ENCODE results near the gene NKX1-1. TPM values are rescaled to one million over a fixed set of nuclear protein-coding genes. Genes with fewer than 3 reads are reported as not detected.
A peak's percentile ranks its signal among the peaks of the same experiment; 100 is the strongest.

The NKX1-1 gene
- total and polyA plus RNA-seq, 12 donors, result not detected

- WGBS, 4 donors, result 95 to 96% (median 96%) methylated on average over 26 to 28 of the region's 28 CpGs
- H3K27ac ChIP-seq, result no peak overlapping the region
- H3K4me3 ChIP-seq, result no peak overlapping the region
- H3K36me3 ChIP-seq (replicated peaks in 1 of 2), result peaks cover 0 to 15% of the 10 kb centered on the region in 2 donors
- intact Hi-C loops (cut with DNase I), result no loop called here
- no peak for TF ChIP-seq POLR2A (IDR thresholded peaks at IDR 0.05)
- no peaks in the 10 kb centered on the region for H3K27me3 ChIP-seq
- no peaks in the 10 kb centered on the region for H3K9me3 ChIP-seq (replicated peaks in 1 of 3)
- DNase-seq, result peak in 1 of 7 donors; percentile 2
- H3K4me1 ChIP-seq (replicated peaks in 1 of 2), result no peaks in the 10 kb centered on the region
Observed at GRCh38 chr4:1371176-1372165, 34.8 kb downstream of the NKX1-1 start.

- no peaks in the 10 kb centered on the region for H3K4me1 ChIP-seq (replicated peaks in 1 of 2)
- no peaks in the 10 kb centered on the region for H3K27me3 ChIP-seq
- H3K9me3 ChIP-seq (replicated peaks in 1 of 3), result no peaks in the 10 kb centered on the region
- peaks cover 0 to 8% of the 10 kb centered on the region in 2 donors for H3K36me3 ChIP-seq (replicated peaks in 1 of 2)
- 91 to 94% (median 93%) methylated on average over 16 to 29 of the region's 29 CpGs for WGBS, 4 donors
- DNase-seq, result peak in 3 of 7 donors; percentile 4 to 9 (median 7)
- TF ChIP-seq CTCF (IDR thresholded peaks at IDR 0.05), result no peak
- H3K4me3 ChIP-seq, result no peak overlapping the region
- intact Hi-C loops (cut with DNase I), result no loop called here
- no peak overlapping the region for H3K27ac ChIP-seq
Observed at GRCh38 chr4:1370321-1371124, 35.7 kb downstream of the NKX1-1 start.

- H3K4me1 ChIP-seq (replicated peaks in 1 of 2), result no peaks in the 10 kb centered on the region
- WGBS, 4 donors, result 88 to 93% (median 93%) methylated on average over 22 of the region's 22 CpGs
- DNase-seq, result peak in 1 of 7 donors; percentile 4
- no peaks in the 10 kb centered on the region for H3K27me3 ChIP-seq
- TF ChIP-seq CTCF (IDR thresholded peaks at IDR 0.05), result no peak
- TF ChIP-seq POLR2A (IDR thresholded peaks at IDR 0.05), result no peak
- H3K27ac ChIP-seq, result no peak overlapping the region
- H3K4me3 ChIP-seq, result no peak overlapping the region
- intact Hi-C loops (cut with DNase I), result loop anchor here in 1 of 2 donors (5.0 kb wide), 1 partner anchor 148 kb away; no protein-coding TSS in a partner anchor
- H3K9me3 ChIP-seq (replicated peaks in 1 of 3), result no peaks in the 10 kb centered on the region
- H3K36me3 ChIP-seq (replicated peaks in 1 of 2), result peaks cover 0 to 5% of the 10 kb centered on the region in 2 donors
Observed at GRCh38 chr4:1369479-1370079, 36.7 kb downstream of the NKX1-1 start.

GRCh38 chr4:1369091-1369450 lies 37.2 kb downstream of the NKX1-1 start:
- WGBS, 4 donors, result 88 to 92% (median 90%) methylated on average over 12 to 18 of the region's 18 CpGs
- no peak for TF ChIP-seq POLR2A (IDR thresholded peaks at IDR 0.05)
- TF ChIP-seq CTCF (IDR thresholded peaks at IDR 0.05), result no peak
- no peak overlapping the region for H3K27ac ChIP-seq
- no peaks in the 10 kb centered on the region for H3K4me1 ChIP-seq (replicated peaks in 1 of 2)
- H3K9me3 ChIP-seq (replicated peaks in 1 of 3), result no peaks in the 10 kb centered on the region
- peaks cover 0 to 5% of the 10 kb centered on the region in 2 donors for H3K36me3 ChIP-seq (replicated peaks in 1 of 2)
- no peaks in the 10 kb centered on the region for H3K27me3 ChIP-seq
- DNase-seq, result peak in 3 of 7 donors; percentile 3 to 10 (median 8)
- no peak overlapping the region for H3K4me3 ChIP-seq
- intact Hi-C loops (cut with DNase I), result loop anchor here in 1 of 2 donors (5.0 kb wide), 1 partner anchor 148 kb away; no protein-coding TSS in a partner anchor
